Right atrium auricular region (tissue), 2 donors: ENCODE results near the gene DCTD. TPM values are rescaled to one million over a fixed set of nuclear protein-coding genes. Genes with fewer than 3 reads are reported as not detected.
A peak's percentile ranks its signal among the peaks of the same experiment; 100 is the strongest.

ENCODE experiments used
- DNase-seq: peaks from one replicate; pipeline ENCODE4 v3.0.0-alpha.2; 2019; ENCODE audit warnings: low spot score
- H3K27ac ChIP-seq, 2 donors: fragments of 200-600 bp; sonication (generic); 1 replicate in 1 of 2; 2 replicates in 1 of 2; pipeline ENCODE4 v1.5.1; 2016 to 2019
- H3K27me3 ChIP-seq, 2 donors: fragments of 200-600 bp; sonication (generic); one replicate each; pipeline versions ENCODE4 v1.5.1 to v1.6.0; 2017 to 2019
- H3K36me3 ChIP-seq: fragments of 200-600 bp; sonication (generic); one replicate; pipeline ENCODE4 v1.5.1; 2016
- H3K4me1 ChIP-seq, 2 donors: fragments of 200-600 bp; sonication (generic); one replicate each; pipeline versions ENCODE4 v1.5.1 to v1.6.0; 2017 to 2019
- H3K4me3 ChIP-seq, 2 donors: fragments of 200-600 bp; sonication (generic); 1 replicate in 1 of 2; 2 replicates in 1 of 2; pipeline ENCODE4 v1.5.1; 2017 to 2019; ENCODE audit warnings: mild to moderate bottlenecking in 1 of 2, moderate library complexity in 1 of 2
- H3K9me3 ChIP-seq, 2 donors: fragments of 200-600 bp; sonication (generic); one replicate each; pipeline ENCODE4 v1.5.1; 2019
- total RNA-seq, 2 donors: library from RNA; depleted of rRNA; stranded (reverse); fragments of >200 nt; gene quantifications; one replicate each; pipeline ENCODE4 v1.1.0, GENCODE V29; 2016
- TF ChIP-seq, protein P1 (sequence below), 2 donors: fragments of 200-600 bp; sonication (generic); IDR thresholded peaks; one replicate each; pipeline ENCODE4 v1.5.1; 2019; ENCODE audit warnings: antibody characterized with exemption in 2 of 2

Gene DCTD
- total RNA-seq, 2 donors from 2014 or later: 25.8 to 37.5 TPM

GRCh38 chr4:182939680-182940079 is 22.5 kb upstream of the DCTD start:
- Histone ChIP-seq H3K27me3 (no peaks in the 10 kb centered on the region), H3K4me1 (no peaks in the 10 kb centered on the region), H3K4me3 (no peak overlapping the region), H3K9me3 (no peaks in the 10 kb centered on the region), H3K27ac (no peak overlapping the region), H3K36me3 (no peaks in the 10 kb centered on the region)
- TF ChIP-seq, protein P1, sequence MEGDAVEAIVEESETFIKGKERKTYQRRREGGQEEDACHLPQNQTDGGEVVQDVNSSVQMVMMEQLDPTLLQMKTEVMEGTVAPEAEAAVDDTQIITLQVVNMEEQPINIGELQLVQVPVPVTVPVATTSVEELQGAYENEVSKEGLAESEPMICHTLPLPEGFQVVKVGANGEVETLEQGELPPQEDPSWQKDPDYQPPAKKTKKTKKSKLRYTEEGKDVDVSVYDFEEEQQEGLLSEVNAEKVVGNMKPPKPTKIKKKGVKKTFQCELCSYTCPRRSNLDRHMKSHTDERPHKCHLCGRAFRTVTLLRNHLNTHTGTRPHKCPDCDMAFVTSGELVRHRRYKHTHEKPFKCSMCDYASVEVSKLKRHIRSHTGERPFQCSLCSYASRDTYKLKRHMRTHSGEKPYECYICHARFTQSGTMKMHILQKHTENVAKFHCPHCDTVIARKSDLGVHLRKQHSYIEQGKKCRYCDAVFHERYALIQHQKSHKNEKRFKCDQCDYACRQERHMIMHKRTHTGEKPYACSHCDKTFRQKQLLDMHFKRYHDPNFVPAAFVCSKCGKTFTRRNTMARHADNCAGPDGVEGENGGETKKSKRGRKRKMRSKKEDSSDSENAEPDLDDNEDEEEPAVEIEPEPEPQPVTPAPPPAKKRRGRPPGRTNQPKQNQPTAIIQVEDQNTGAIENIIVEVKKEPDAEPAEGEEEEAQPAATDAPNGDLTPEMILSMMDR (IDR thresholded peaks at IDR 0.05): no peak
- DNase-seq: no peak

GRCh38 chr4:182938205-182938645 is 21.0 kb upstream of the DCTD start:
- TF ChIP-seq, protein P1 (IDR thresholded peaks at IDR 0.05): peak; percentile 82 to 90
- Histone ChIP-seq H3K4me3 (no peak overlapping the region), H3K27ac (no peak overlapping the region), H3K36me3 (no peaks in the 10 kb centered on the region), H3K9me3 (no peaks in the 10 kb centered on the region), H3K27me3 (no peaks in the 10 kb centered on the region), H3K4me1 (no peaks in the 10 kb centered on the region)
- DNase-seq: peak; percentile 80

GRCh38 chr4:182937268-182938204 is 20.4 kb upstream of the DCTD start:
- no peaks in the 10 kb centered on the region for H3K4me1 ChIP-seq
- H3K9me3 ChIP-seq: no peaks in the 10 kb centered on the region
- no peaks in the 10 kb centered on the region for H3K27me3 ChIP-seq
- no peak overlapping the region for H3K4me3 ChIP-seq
- H3K36me3 ChIP-seq: no peaks in the 10 kb centered on the region
- TF ChIP-seq, protein P1 (IDR thresholded peaks at IDR 0.05): no peak
- no peak overlapping the region for H3K27ac ChIP-seq
- DNase-seq: no peak

- TF ChIP-seq, protein P1 (IDR thresholded peaks at IDR 0.05): no peak
- H3K36me3 ChIP-seq: no peaks in the 10 kb centered on the region
- no peak for DNase-seq
- H3K4me3 ChIP-seq: no peak overlapping the region
- no peak overlapping the region for H3K27ac ChIP-seq
- H3K9me3 ChIP-seq: no peaks in the 10 kb centered on the region
- no peaks in the 10 kb centered on the region for H3K27me3 ChIP-seq
- H3K4me1 ChIP-seq: no peaks in the 10 kb centered on the region
These were observed 15.5 kb upstream of the DCTD start for GRCh38 chr4:182932651-182933050.

- Histone ChIP-seq H3K4me1 (no peaks in the 10 kb centered on the region), H3K27ac (no peak overlapping the region), H3K27me3 (no peaks in the 10 kb centered on the region), H3K9me3 (no peaks in the 10 kb centered on the region), H3K4me3 (no peak overlapping the region), H3K36me3 (no peaks in the 10 kb centered on the region)
- TF ChIP-seq, protein P1 (IDR thresholded peaks at IDR 0.05): no peak
- no peak for DNase-seq
These were observed 14.6 kb upstream of the DCTD start for GRCh38 chr4:182931691-182932345.
